ENCODE results near the gene TBR1. TPM values are rescaled to one million over a fixed set of nuclear protein-coding genes. Genes with fewer than 3 reads are reported as not detected.

The TBR1 gene
- total RNA-seq, 2 experiments from 2014 or later = not detected

DNA sequence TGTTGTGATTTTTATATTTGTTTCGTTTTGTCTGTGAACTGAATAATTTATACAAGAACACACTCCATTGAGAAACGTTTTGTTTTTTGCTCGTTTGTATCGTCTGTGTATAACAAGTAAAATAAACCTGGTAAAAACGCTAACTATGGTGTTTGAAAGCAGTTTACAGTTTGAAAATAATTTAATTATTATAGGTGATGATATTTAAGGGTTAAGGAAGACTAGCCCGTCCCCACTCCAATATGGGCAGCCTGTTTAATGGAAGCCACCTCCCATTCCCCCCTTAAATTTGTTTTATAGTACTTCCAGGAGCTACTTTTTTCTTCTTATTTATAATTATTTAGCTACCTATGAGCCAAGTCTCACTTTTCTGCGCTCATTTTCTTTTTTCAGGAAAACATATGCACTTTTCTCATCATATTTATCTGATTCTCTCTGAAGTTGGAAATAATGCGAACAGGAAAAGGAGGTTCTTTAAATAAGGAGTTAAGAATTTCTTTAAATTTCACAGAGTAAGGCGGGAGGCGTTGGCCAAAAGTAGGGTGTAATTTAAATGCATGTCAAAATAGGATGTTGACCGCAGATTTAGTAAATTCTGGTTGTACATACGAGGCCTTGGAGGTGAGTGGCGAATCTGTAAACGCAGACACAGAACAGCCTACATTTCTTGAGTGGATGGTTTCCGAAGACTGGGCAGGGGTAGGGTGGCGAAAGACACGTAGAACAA, 9.8 kb downstream of the TBR1 start:
- H3K9me3 Mint-ChIP-seq = no peaks in the 10 kb centered on the region
- H3K36me3 Mint-ChIP-seq (ENCODE audit: low read depth) = peaks cover 9% of the 10 kb centered on the region
- peaks cover 75% of the 10 kb centered on the region for H3K27me3 Mint-ChIP-seq
- no peak for ATAC-seq
- intact Hi-C loops (cut with micrococcal nuclease) = no loop called here
- ChIA-PET POLR2A (interaction anchor here (1.0 to 1.9 kb wide), 2 partner anchors 9 to 10 kb away, joined by 4 to 5 read pairs; partner anchors contain the start of gene TBR1), CTCF (no interaction called here)
- H3K27ac Mint-ChIP-seq = no peak overlapping the region
- H3K4me3 Mint-ChIP-seq = no peak overlapping the region
- DNase-seq = no peak
- H3K4me1 Mint-ChIP-seq (ENCODE audit: low read depth) = peaks cover 27% of the 10 kb centered on the region
- TF ChIP-seq, protein P1, sequence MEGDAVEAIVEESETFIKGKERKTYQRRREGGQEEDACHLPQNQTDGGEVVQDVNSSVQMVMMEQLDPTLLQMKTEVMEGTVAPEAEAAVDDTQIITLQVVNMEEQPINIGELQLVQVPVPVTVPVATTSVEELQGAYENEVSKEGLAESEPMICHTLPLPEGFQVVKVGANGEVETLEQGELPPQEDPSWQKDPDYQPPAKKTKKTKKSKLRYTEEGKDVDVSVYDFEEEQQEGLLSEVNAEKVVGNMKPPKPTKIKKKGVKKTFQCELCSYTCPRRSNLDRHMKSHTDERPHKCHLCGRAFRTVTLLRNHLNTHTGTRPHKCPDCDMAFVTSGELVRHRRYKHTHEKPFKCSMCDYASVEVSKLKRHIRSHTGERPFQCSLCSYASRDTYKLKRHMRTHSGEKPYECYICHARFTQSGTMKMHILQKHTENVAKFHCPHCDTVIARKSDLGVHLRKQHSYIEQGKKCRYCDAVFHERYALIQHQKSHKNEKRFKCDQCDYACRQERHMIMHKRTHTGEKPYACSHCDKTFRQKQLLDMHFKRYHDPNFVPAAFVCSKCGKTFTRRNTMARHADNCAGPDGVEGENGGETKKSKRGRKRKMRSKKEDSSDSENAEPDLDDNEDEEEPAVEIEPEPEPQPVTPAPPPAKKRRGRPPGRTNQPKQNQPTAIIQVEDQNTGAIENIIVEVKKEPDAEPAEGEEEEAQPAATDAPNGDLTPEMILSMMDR (IDR thresholded peaks at IDR 0.05) = no peak

DNA sequence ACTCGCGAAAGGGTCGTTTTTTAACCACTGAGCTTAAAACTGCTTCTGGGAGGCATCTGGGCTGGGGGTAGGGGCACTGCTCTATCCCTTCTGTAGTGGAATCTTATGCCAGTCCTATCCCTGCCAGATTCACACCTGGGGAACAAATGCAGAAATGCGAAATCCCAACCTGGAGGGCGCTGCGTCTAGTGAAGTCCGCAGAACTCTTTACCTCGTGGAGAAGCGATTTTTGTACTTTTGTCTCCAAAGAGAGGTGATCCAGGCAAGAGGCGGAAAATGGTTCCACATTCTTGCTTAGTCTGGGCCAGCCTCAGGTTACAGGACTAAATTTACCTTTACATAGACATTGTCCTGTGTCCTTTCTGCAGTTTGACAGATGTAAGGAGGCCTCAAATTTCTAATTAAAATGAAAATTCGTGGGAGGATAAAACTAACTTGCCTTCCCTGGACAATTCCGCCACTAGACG, 10.4 kb downstream of the TBR1 start:
- H3K27ac Mint-ChIP-seq = no peak overlapping the region
- CTCF ChIA-PET = no interaction called here

DNA sequence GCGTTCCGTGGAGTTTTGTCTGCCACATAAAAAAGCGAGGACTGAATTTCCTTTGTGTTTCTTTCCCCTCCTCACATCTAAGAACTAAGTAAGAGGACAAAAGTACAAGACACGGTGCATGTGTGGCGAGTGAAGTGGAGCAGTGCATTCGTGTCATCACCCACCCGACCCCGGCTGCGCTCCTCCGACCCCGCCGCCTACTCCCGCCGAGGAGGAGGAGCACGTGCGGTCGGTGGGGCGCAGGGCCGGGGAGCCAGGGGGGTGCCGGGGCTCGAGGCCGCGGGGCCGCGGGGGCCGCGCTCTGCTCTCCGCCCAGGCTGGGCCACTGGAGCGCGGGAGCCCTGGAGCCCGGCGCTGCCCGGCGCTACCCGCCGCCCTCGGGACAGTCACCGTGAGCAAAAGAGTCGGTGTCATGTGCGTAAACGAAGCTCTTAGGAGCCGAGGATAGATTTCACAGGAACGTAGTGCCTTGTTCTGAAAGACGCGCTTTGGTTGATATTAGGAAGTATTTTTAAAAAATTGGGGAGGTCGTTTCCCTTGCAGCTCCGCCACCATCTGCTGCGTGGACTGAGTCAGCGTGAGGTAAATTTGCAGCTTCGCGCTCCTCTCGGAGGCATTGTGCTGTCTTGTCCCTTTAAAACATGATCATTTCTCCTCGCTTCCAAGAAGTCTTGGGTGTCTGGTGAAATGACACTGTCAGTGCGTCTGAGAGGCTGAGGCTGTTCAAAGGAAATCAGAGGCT, 11.0 kb downstream of the TBR1 start:
- ATAC-seq = peak; percentile 25
- TF ChIP-seq, protein P1 (IDR thresholded peaks at IDR 0.05) = no peak
- Mint-ChIP-seq H3K27ac (peak overlapping the region; percentile 46), H3K4me1 (ENCODE audit: low read depth) (peaks cover 27% of the 10 kb centered on the region), H3K27me3 (peaks cover 72% of the 10 kb centered on the region), H3K9me3 (no peaks in the 10 kb centered on the region), H3K4me3 (peak overlapping the region; percentile 49), H3K36me3 (ENCODE audit: low read depth) (peaks cover 9% of the 10 kb centered on the region)
- intact Hi-C loops (cut with micrococcal nuclease) = no loop called here
- POLR2A ChIA-PET = interaction anchor here (1.9 kb wide), 1 partner anchor 11 kb away, joined by 5 read pairs; the partner anchor contains the start of gene TBR1
- CTCF ChIA-PET = interaction anchor here (0.6 to 1.2 kb wide), 2 partner anchors 11 to 34 kb away, joined by 3 to 6 read pairs; partner anchors contain the start of gene TBR1
- DNase-seq = no peak

More for the DNA sequence above, 10.4 kb downstream of the TBR1 start:
- Mint-ChIP-seq H3K4me1 (ENCODE audit: low read depth) (peaks cover 27% of the 10 kb centered on the region), H3K27me3 (peaks cover 73% of the 10 kb centered on the region), H3K36me3 (ENCODE audit: low read depth) (peaks cover 9% of the 10 kb centered on the region), H3K4me3 (peak overlapping the region; percentile 16), H3K9me3 (no peaks in the 10 kb centered on the region)
- ATAC-seq (no peak), DNase-seq (no peak)
- TF ChIP-seq, protein P1 (IDR thresholded peaks at IDR 0.05) = no peak
- POLR2A ChIA-PET = interaction anchor here (1.9 kb wide), 1 partner anchor 10 kb away, joined by 5 read pairs; the partner anchor contains the start of gene TBR1
- intact Hi-C loops (cut with micrococcal nuclease) = no loop called here

DNA sequence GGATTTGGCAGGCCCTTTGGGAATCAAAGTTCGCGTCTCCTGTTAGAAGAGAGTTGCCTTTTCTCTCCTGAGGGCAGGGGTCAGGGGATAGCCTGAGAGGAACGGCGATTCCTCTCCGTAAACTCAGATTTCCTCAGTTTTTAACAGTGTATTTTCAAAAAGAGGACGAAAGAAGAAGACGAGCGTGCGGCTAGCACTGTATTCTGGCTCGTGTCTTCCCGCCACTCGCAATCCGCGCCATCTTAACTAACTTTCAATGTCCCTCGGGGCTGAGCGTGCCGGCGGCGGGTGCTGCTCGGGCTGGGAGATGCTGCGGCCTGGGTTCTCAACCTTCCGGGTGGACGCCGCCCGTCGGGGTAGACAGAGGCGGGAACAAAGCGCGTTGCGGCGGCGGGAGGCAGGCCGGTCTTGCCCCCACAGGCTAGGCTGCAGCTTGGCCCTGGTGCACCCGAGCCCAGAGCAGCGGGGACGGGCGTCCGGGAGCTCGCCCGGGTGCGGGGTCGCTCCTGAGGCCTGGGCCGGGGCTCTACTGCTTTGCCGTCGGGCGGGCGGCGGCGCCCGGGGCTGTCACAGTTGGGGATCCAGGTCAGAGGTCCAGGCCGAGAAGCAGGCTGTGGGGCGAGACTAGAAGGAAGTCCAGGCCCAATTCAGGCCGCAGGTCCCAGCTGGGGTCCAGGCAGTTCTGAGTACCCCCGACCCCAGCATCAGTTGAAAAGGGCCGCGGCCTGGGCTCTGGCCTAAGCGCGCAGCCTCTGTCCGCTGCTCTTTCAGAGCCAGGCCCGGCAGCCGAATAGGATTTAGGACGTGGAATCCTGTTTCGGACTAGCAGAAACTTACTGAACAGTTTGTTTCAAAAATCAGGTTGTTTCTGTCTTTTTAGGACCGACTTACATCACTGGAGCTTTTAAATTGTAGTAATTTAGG, 11.8 kb downstream of the TBR1 start:
- no peak for ATAC-seq
- H3K9me3 Mint-ChIP-seq = no peaks in the 10 kb centered on the region
- intact Hi-C loops (cut with micrococcal nuclease) = no loop called here
- H3K27me3 Mint-ChIP-seq = peaks cover 66% of the 10 kb centered on the region
- no peak for DNase-seq
- H3K27ac Mint-ChIP-seq = no peak overlapping the region
- peaks cover 9% of the 10 kb centered on the region for H3K36me3 Mint-ChIP-seq (ENCODE audit: low read depth)
- TF ChIP-seq, protein P1 (IDR thresholded peaks at IDR 0.05) = no peak
- POLR2A ChIA-PET = interaction anchor here (1.9 kb wide), 1 partner anchor 12 kb away, joined by 5 read pairs; the partner anchor contains the start of gene TBR1
- peaks cover 27% of the 10 kb centered on the region for H3K4me1 Mint-ChIP-seq (ENCODE audit: low read depth)
- CTCF ChIA-PET = interaction anchor here (0.6 to 1.2 kb wide), 2 partner anchors 11 to 35 kb away, joined by 3 to 6 read pairs; partner anchors contain the start of gene TBR1
- H3K4me3 Mint-ChIP-seq = peak overlapping the region; percentile 49
